HUES64 (cell line): ENCODE measurements around the gene NDUFA7.
A peak's percentile ranks its signal among the peaks of the same experiment; 100 is the strongest.

Experiments
- H3K27ac ChIP-seq: 2 replicates; pipeline ENCODE4 v1.7.0; 2013; ENCODE audit warnings: low read depth, low read length, inconsistent platforms
- H3K27me3 ChIP-seq: 2 replicates; pipeline ENCODE4 v1.6.1; 2013; ENCODE audit warnings: mild to moderate bottlenecking, low read length; ENCODE audit not compliant: insufficient read depth
- H3K36me3 ChIP-seq: 2 replicates; pipeline ENCODE4 v1.6.1; 2013; ENCODE audit warnings: mild to moderate bottlenecking, low read length; ENCODE audit not compliant: insufficient read depth
- H3K4me1 ChIP-seq: 2 replicates; pipeline ENCODE4 v1.6.1; 2013; ENCODE audit warnings: mild to moderate bottlenecking, low read length, moderate library complexity; ENCODE audit not compliant: insufficient read depth
- H3K4me3 ChIP-seq: 2 replicates; pipeline ENCODE4 v1.5.1; 2013; ENCODE audit warnings: mild to moderate bottlenecking, low read length, moderate library complexity
- H3K9ac ChIP-seq: 2 replicates; pipeline ENCODE4 v1.6.1; 2013; ENCODE audit warnings: mild to moderate bottlenecking, low read depth, low read length
- H3K9me3 ChIP-seq: 2 replicates; pipeline ENCODE4 v1.6.1; 2013; ENCODE audit warnings: low read depth, low read length; ENCODE audit not compliant: insufficient read depth
- WGBS: fragments of 150-250, 120-280 bp; methylation state at CpG from one replicate; pipeline ENCODE4 v1.1.7; 2013; ENCODE audit warnings: missing lambda C conversion rate; 5-methylcytosine and 5-hydroxymethylcytosine counted together

Gene NDUFA7

DNA sequence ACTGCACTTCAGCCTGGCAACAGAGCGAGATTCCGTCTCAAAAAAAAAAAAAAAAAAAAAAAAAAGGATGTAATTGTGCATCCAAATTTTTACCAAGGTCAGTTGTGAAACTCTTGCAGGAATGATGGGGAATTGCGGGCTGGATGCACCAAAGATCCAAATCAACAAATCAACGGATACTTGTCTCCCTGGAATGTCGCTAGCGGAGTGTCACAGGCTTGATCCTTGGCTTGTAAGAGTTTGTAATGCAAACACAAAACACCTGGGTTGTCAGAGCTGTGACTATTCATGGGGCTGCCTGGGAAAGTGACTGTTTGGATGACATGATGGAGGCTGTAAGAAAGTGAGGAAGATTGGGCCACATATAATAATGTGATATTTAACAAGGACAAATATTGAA, 17.7 kb upstream of the NDUFA7 start:
- H3K27me3 ChIP-seq = peaks cover 60% of the 10 kb centered on the region
- H3K9ac ChIP-seq = no peak overlapping the region
- no peaks in the 10 kb centered on the region for H3K4me1 ChIP-seq
- H3K27ac ChIP-seq = no peak overlapping the region
- WGBS = 65% methylated on average over 4 of the region's 6 CpGs
- no peak overlapping the region for H3K4me3 ChIP-seq
- H3K36me3 ChIP-seq = no peaks in the 10 kb centered on the region
- no peaks in the 10 kb centered on the region for H3K9me3 ChIP-seq

DNA sequence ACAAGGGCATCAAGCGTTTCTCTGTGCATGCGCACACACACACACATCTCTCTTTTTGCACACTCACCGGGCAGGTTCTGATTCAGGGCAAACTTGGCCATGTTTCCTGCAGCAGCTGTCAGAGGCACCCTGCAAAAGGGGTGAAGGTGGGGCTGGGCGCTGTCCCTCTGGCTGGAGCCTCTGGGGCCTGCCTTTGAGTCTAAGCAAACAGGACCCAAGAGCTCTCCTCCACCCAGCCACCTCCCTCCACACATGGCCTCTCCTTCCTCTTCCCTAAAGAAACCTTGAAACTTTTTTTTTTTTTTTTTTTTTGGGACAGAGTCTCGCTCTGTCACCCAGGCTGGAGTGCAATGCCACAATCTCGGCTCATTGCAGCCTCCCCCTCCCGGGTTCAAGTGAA, 16.6 kb upstream of the NDUFA7 start:
- 93% methylated on average over 7 of the region's 7 CpGs for WGBS
- no peaks in the 10 kb centered on the region for H3K36me3 ChIP-seq
- no peak overlapping the region for H3K27ac ChIP-seq
- no peaks in the 10 kb centered on the region for H3K4me1 ChIP-seq
- no peak overlapping the region for H3K4me3 ChIP-seq
- H3K9ac ChIP-seq = no peak overlapping the region
- peaks cover 64% of the 10 kb centered on the region for H3K27me3 ChIP-seq
- no peaks in the 10 kb centered on the region for H3K9me3 ChIP-seq

DNA sequence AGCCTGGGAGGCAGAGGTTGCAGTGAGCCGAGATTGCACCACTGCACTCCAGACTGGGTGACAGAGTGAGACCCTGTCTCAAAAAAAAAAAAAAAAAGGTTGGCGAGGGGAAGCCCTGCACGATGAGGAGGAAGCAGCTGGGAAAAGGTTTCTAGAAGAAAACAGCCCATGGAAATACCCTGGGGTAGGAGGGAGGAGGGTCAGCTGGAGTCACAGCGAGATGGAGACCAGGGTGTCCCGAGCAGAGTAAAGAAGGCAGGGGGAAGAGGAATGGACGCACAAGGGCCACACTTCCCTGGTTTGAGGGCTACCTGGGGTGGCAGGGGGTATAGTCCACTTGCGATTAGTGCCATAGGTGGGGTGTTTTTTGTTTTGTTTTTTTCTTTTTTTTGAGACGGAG, 15.5 kb upstream of the NDUFA7 start:
- Histone ChIP-seq H3K27me3 (peaks cover 63% of the 10 kb centered on the region), H3K36me3 (no peaks in the 10 kb centered on the region), H3K9ac (no peak overlapping the region), H3K27ac (no peak overlapping the region), H3K4me1 (no peaks in the 10 kb centered on the region), H3K9me3 (no peaks in the 10 kb centered on the region), H3K4me3 (no peak overlapping the region)
- WGBS = 85% methylated on average over 8 of the region's 8 CpGs

DNA sequence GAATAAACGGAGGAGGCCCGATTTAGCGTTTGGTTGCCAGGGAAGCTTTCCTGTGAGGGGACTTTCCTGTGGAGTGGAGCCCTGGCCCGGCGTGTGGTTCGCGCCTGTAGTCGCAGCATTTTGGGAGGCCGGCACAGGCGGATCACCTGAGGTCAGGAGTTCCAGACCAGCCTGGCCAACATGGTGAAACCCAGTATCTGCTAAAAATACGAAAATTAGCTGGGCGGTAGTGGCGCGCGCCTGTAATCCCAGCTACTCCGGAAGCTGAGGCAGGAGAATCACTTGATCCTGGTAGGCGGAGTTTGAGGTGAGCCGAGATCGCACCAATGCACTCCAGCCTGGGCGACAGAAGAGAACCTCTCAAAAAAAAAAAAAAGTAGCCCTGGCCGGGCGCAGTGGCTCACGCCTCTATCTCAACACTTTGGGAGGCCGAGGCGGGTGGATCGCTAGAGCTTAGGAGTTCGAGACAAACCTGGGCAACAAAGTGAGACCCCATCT, 14.9 kb upstream of the NDUFA7 start:
- H3K9me3 ChIP-seq = no peaks in the 10 kb centered on the region
- WGBS = 71% methylated on average over 27 of the region's 27 CpGs
- H3K4me3 ChIP-seq = no peak overlapping the region
- H3K27ac ChIP-seq = no peak overlapping the region
- H3K27me3 ChIP-seq = peaks cover 66% of the 10 kb centered on the region
- H3K9ac ChIP-seq = no peak overlapping the region
- H3K4me1 ChIP-seq = no peaks in the 10 kb centered on the region
- H3K36me3 ChIP-seq = no peaks in the 10 kb centered on the region

DNA sequence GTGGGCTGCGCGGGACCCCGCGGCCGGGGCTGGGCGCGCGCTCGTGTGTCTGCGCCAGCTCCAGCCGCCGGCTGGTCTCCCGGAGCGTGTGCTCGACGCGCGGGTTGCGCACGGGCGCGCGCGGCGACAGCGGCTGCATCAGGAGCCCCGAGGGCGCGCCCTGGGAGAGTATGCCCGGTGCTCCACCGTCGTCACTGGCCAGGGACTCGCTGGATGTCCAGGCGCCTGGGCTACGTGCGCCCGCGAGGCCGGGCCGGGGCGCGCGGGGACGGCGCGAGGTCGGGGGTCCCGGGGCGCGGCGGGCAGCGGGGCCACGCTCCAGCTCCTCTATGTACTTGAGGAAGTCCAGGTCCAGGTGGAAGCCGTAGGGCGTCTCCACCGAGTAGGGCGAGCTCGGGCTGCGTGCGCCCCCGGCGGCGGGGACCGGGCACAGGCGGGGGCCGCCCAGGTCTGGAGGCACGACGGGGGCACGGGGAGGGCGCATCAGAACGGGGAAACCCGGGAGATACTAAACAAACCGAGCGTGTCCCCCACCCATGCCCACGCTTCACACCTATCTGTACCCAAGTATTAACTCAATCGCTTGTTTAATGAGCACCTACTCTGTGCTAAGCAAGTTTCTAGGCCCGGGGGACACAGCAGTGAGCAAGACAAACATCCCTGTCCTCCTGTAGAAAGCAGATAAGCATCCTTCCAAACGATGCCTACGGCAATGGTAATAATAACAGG, 14.3 kb upstream of the NDUFA7 start:
- Histone ChIP-seq H3K9me3 (no peaks in the 10 kb centered on the region), H3K27me3 (peaks cover 63% of the 10 kb centered on the region), H3K4me3 (peak overlapping the region; percentile 58), H3K36me3 (no peaks in the 10 kb centered on the region), H3K4me1 (no peaks in the 10 kb centered on the region), H3K9ac (no peak overlapping the region), H3K27ac (no peak overlapping the region)
- WGBS = 6% methylated on average over 79 of the region's 79 CpGs

DNA sequence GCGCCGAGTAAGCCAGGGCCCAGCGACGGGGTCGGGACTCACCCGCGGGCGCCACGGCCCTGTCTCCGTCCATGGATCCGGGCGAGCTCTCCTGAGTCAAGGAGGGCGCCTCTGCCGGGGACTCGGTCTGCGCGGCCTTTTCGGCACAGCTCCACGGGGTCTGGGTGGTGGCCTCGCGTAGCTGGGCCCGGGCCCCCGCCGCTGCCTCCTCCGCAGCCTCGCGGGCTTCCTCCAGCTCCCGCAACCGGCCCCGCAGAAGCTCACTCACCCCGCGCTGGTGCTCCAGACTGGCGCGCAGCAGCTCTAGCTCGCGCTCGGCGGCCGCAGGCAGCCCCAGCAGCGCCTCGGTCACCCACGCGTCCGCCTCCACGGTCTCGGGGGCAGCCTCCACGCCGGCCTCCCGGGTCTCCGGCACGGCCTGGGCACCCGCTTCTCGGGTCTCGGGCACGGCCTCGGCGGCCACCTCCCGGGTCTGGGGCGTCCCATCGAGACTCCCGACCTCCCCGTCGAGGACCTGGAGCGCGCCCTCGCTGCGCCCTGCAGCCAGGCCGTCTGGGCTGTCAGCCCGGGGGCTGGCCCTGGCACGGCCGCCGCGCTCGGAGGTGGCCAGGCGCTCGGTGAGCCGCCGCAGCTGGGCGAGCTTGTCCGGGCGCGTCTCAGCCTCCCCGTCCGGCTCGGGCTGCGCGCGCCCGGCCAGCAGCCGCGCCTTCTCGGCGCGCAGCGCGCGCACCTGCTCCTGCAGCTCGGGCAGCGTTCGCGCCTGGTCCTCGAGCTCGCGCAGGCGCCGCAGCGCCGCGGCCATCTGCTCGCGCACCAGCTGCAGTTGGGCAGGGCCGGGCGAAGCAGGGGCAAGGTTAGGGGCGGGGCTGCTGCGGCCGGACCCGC, 13.5 kb upstream of the NDUFA7 start:
- Histone ChIP-seq H3K9ac (peak overlapping the region; percentile 30; the same call in 1 of the 2 replicates), H3K9me3 (no peaks in the 10 kb centered on the region), H3K4me1 (no peaks in the 10 kb centered on the region), H3K27me3 (peaks cover 59% of the 10 kb centered on the region), H3K4me3 (peak overlapping the region; percentile 58), H3K27ac (no peak overlapping the region), H3K36me3 (no peaks in the 10 kb centered on the region)
- 2% methylated on average over 117 of the region's 117 CpGs for WGBS

DNA sequence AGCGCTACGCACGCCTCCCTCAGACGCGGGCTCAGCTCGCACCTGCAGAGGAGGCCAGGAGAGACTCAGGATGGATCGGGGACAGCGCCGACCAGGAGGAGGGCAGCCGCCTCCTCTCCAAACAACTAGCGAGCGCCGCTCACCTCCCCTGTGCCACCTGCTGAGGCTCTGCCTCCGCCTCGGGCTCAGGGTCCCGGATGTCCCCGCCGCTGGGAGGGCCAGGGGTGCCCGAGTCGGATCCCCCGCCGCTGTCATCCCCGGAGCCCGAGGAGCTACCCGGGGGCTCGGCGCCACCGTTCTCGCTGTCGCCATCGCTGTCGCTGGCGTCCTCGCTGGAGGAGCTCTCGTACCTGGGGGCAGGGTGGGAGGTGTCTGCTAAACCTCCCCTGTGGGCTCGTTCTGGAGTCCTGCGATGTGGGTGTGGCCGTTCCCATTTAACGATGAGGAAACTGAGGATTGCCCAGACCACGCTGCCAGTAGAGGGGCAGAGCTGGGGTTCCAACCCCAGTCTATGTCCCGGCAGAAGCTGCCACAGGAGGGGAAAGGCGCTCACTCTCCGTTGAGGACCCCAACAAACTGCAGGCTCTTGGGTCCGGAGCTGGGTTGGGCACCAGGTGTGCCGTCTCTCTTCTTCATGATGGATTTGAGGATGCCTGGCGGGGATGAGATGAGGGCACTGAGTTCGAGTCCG, 12.7 kb upstream of the NDUFA7 start:
- Histone ChIP-seq H3K9ac (no peak overlapping the region; the same call in 1 of the 2 replicates), H3K4me1 (no peaks in the 10 kb centered on the region), H3K4me3 (peak overlapping the region; percentile 58), H3K27me3 (peaks cover 59% of the 10 kb centered on the region), H3K36me3 (no peaks in the 10 kb centered on the region), H3K9me3 (no peaks in the 10 kb centered on the region), H3K27ac (no peak overlapping the region)
- 6% methylated on average over 48 of the region's 48 CpGs for WGBS

DNA sequence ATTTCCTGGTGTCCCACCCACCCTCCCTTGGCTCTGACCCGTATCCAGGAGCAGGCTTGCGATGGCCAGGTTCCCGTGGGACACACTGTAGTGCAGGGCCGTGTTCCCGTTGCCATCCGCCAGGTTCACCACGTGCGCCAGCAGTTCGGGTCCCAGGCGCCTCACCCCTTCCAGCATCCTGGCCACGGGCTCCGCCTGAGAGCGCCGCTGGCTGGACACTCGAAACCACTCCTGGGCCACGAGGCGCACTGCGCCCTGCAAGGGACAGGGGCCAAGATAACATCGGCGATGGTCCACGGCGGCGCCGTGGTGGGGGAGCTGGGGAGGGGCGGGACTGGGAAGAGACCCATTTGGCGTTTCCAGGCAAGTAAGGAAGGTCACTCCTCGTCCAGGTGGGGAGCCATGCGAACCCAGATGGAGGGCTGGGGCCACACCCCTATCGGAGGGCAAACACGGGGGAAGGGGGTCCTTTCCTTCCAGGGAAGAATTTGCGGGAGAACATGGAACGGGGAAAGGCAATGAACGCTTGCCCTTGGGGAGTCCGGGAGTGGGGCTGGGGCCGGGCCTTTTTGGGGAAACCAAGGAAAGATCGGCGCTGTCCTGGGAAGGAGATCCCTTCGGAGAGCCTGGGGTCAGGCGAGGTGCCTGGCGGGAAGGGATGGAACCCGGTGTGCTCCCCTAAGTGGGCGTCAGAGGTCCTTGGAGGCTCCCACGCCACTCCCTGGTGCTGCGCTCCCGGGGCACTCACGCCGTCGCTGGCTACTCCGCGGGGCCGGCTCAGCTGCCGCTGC, 12.0 kb upstream of the NDUFA7 start:
- Histone ChIP-seq H3K4me3 (peak overlapping the region; percentile 58), H3K27ac (no peak overlapping the region), H3K4me1 (no peaks in the 10 kb centered on the region), H3K27me3 (peaks cover 59% of the 10 kb centered on the region), H3K9ac (no peak overlapping the region), H3K36me3 (no peaks in the 10 kb centered on the region), H3K9me3 (no peaks in the 10 kb centered on the region)
- WGBS = 20% methylated on average over 52 of the region's 52 CpGs

DNA sequence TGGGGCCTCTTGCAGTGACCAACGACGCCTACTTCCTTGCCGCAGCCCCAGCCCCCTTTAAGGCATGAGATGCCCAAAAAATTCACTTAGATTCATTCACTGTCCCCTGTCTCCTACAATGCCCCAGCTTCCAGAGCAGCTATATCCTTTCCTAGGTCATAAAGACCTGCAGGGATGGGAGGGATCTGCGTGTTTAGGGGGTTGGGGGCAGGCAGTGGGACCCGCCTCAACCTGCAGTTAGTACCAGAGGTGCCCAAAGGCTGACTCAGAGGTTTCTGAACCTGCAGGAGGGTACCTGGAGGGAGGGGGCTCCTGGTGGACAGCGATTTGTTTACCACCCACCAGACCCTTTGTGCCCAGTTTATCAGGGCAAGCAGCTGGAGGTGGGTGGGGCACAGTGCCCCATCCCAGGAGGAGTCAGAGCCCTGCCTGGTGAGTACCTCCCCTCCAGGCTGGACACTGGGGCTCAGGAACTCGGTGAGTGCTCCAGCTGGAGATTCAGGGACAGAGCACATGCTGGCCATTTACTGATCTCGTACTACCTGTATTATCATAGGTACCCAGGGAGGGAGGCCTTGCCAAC, 10.2 kb upstream of the NDUFA7 start:
- H3K27ac ChIP-seq = no peak overlapping the region
- H3K36me3 ChIP-seq = no peaks in the 10 kb centered on the region
- H3K4me3 ChIP-seq = no peak overlapping the region
- H3K9ac ChIP-seq = no peak overlapping the region
- WGBS = 83% methylated on average over 8 of the region's 8 CpGs
- H3K9me3 ChIP-seq = no peaks in the 10 kb centered on the region
- peaks cover 51% of the 10 kb centered on the region for H3K27me3 ChIP-seq
- no peaks in the 10 kb centered on the region for H3K4me1 ChIP-seq

DNA sequence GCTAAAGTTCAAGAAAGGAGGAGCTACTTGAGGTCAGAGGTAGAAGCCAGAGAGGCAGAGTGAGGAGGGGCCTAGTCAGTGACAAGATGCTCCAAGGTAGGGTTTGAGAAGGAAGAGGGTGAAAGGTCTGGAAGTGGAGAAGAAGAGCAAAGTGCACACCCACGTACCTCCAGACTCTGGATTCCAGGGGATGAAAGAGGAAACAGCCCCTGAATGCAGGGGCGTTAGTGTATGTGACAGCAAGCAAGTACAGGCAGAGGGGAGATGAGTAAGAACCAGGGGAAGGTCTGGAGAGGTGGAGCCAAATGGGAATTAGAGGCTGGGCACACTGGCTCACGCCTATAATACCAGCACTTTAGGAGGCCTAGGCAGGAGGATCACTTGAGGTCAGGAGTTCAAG, 8.8 kb upstream of the NDUFA7 start:
- H3K4me3 ChIP-seq = no peak overlapping the region
- H3K36me3 ChIP-seq = no peaks in the 10 kb centered on the region
- WGBS = 71% methylated on average over 3 of the region's 3 CpGs
- H3K27me3 ChIP-seq = peaks cover 38% of the 10 kb centered on the region
- H3K27ac ChIP-seq = no peak overlapping the region
- H3K9me3 ChIP-seq = no peaks in the 10 kb centered on the region
- no peak overlapping the region for H3K9ac ChIP-seq
- H3K4me1 ChIP-seq = no peaks in the 10 kb centered on the region
